GM19397 (cell line): Measurements from ENCODE around the gene EBF3.

Source experiments
- ATAC-seq: cut with Tn5 transposase; IDR thresholded peaks from one replicate; pipeline ENCODE4 v1.9.1; 2021; ENCODE audit warnings: mild to moderate bottlenecking, moderate library complexity; ENCODE audit not compliant: unreplicated experiment

EBF3 gene

DNA sequence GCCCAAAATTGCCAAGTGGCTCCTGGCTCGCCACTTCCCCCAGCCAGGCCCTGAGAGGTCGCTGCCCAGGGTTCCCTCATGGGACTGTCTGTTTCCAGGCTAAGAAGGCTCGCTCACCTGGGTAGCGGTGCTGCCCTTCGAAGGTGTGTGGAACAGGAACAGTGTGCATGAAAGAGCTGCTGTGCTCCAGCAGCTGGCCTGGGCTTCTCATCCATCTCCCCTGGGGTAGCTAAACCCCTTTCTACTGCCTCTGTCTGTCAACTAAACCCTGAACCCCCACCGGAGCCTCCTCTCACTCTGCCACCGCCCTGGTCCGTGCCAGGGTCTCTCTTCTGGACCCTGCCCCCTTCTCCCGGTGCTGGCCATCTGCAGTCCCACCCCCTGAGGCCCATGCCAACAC lies 152.9 kb downstream of the EBF3 start:
- ATAC-seq = no peak

DNA sequence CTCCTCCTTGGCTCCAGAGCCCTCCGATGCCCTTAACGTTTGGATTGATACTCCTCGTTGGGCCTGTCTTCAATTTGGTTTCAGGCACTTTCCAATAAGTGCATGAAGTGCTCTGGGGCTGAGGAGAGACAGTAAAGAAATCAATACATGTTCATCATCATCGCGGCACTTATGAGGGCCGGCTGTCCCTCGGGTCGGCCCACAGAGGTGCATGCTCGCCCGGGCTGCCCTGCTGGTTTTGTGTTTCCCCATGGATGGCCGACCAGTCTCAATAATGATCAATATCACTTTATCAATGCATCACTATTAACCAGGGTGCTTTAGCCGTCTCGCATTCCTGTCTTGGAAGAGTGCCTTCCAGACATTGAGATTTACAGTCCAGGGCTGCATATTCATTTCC lies 154.2 kb downstream of the EBF3 start:
- ATAC-seq = no peak

DNA sequence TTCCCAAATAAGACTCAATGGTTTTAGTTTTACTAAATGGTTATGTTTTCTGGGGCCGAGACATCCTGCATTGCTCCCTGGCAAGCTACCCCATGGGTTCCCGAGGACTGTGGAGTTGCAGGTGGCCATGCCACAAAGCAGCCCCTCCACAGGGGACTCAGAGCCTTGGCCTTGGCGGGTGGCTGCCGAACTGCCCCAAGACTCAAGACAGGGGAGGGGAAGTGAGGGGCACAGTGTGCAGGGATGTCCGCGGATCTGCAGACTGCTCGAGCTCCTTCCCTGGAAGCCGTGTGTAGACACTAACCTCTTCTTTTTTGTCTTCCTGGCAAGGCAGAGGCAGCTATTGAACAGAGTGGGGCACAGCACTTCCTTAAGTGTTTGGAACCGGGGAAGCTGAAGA lies 154.6 kb downstream of the EBF3 start:
- ATAC-seq = no peak

DNA sequence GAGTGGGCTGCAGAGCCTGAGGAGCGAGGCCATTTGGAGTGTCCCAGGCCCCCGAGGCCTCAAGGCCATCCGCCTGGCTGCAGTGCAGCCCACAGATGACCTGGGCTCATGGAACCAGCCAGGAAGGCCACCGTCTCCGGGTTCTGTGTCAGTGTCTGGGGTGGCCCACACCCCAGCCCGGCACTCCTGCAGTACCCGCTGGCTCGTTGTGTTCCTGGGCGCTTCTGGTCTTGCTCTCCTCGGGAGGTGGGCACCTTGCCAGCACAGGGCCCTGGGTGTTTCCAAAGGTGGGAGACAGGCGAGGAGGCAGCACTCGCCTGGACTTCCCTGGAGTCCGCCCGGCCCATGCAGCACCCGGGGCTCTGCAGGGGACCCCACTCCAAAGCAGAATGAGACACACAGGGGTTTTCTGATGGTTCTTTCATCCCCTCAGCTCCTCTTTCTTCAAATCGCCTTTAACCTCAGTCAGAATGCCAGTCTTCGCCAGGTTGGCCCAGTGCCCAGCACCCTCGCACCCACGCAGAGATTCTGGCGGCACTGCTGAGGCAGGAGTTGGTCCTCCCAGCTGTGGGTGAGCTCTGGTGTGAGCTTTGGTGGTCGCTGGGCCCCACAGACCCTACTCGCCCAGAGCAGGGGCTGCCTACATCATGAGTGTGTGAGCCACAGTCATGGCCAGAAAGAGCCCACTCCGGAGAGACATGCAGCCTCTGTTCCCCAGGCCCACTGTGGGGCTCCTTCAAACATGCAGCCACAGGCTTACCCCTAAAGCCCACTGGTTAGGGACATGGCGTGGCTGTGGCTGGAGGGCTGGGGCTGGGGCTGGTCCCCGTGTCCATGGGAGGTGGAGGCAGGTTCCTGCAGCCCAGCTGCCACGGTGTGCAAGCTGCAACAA lies 155.7 kb downstream of the EBF3 start:
- no peak for ATAC-seq

DNA sequence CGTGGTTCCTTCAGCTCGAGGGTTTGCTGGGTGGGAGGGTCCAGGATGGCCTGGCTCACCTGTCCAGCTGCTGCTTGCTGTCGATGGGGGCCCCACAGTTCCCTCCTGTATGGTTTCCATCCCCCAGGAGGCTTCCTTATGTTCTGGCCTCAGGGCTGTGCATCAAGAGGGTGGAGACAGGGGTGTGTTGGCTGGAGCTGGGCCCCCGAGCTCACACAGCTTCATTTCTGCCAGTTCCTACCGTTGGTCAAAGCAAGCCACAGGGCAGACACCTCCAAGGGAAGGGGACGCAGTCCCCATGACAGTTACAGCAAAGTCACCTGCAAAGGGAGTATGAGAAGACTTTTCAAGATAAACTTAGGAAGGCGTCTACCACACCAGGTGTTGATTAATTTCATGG lies 156.9 kb downstream of the EBF3 start:
- ATAC-seq = no peak

DNA sequence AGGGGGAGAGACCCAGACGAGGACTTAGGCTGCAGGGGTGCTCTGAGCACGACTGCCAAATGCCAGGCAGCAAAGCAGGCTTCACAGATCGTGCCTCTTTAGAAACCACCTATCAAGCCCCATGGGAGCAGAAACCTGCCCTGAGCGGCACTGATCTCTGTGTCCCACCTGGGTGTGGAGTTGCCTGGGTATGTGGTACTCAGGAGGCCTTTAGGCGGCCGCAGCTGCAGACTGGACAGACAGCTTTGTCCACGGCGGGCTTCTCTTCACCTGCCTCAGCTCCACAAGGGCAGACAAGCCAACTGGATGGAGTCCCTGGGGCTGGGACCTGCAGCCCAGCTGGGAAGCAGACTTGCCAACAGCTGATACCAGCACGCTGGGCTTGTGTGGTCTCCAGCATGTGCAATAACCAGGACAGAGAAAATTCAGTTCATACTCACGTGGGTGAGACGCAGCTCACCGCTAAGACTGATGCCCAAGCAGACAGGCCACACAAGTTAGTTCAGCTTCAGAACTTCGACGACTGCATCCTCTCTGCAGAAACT lies 163.2 kb downstream of the EBF3 start:
- no peak for ATAC-seq

DNA sequence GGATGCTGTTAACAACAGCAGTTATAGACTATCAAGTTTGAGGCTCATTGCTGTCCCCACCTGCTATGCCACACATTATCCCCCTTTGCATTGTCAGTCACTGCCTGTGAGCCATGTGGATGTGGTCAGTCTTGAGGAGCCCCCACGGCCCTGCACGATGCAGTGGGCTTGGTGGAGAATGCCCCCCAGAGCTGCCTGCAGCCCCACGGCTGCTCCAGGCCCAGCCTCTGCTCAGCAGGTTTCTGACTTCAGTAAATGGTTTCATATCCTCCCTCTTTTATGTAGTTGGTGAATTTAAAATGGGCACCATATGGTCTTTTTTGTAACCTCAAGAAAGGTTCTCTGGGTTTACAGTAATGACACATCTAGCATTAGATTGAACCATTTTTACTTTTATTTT lies 164.1 kb downstream of the EBF3 start:
- no peak for ATAC-seq

DNA sequence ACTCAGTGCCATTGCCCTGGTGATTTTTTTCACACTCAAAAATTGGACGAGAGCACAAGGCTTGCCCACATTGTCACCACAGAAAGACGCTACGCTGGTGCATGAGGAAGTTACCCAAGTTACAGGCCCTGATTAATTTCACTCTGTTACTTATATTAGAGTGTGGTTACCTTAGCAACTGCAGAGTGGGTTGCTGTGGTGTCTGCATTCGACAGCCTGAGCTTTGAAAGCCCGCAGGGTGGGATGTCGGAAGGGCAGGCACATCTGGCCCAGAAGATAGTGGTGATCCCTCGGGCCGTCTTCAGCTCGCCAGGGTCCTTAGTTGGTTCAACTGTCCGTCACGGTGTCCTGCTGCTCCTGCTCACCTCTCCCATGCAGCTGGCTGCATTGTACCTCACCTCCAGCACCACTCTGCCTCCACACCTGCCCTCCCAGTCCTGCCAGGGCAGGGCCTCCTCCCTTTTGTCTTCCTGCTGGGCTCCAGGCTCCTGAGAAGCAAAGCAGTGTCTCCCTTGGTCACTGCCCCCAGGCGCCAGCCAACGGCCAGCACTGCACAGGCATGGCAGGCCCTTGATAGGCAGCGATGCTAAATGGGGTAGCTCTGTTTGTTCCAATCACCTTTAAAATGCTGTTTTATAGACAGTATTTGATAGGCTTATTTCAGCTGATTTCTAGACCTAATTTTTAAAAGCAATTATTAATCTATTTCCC lies 167.2 kb downstream of the EBF3 start:
- ATAC-seq = no peak

DNA sequence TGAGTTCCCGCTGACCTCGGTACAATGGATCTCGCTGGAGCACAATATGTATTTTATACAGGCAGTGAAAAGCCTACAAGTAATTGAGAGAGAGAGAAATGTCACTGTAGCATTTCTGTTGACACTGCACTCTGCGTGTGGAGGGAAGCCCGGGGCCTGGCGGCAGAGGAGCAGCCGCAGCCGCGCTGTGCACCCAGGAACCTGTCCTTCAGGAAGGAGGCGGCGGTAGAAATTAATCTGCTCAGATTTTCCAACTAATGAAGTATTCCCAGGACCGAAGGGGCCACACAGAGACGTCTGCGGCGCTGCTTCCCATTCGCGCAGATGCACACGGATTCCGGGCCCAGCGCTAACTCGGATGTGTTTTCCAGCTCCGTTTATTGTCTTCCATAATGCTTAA lies 170.1 kb downstream of the EBF3 start:
- no peak for ATAC-seq

DNA sequence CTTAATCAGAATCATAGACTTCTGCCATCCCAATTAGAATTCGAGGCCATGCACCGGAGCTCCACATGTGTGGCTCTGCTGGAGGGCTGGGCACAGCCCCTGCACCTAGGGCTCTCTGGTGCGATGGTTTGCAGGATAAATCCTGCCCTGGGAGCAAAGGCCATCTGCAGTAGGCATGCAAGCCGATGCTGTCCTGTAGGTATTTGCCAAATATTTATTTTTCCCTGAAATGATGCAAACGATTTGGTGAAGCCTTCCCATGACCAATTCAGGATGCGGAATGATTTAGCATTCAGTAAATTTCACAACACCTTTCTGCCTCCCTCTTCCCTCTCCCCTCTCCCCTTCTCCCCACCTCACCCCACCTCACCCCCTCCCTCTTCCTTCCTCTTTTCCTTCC lies 170.6 kb downstream of the EBF3 start:
- no peak for ATAC-seq

DNA sequence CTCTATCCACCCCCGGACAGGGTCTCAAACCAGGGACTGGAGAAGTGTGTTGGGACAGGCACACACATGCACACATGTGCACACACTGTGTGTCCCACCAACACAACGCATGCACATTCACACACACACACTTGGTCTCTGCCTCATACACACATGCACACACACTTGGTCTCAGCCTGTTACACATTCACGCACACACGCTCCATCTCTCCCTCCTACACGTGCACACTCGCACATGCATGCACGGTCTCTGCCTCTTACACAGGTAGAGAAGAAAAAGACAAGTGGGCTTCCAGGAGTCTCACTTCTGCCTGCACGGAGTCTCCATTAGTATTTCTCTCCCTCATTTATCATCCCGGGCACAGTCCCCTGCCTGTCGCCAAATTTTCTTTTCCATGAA lies 171.2 kb downstream of the EBF3 start:
- ATAC-seq = no peak

DNA sequence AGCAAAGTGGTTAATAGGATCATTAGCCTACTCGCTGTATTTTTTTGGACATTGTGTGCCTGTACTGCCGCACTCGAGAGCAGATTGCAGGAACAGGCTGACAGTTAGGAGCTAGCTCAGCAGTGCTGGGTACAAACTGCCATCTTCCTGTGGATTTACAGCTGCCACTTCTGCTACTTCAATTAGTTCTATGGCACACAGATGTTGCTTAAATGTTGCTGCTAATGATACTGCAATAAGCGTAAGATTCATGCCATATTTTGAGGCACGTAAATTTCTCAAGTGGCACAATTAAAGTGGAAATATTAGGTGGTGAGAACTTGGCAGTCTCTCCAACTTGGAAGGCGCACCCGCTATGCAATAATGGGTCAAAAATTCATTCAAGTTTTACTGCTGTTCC lies 171.9 kb downstream of the EBF3 start:
- no peak for ATAC-seq

DNA sequence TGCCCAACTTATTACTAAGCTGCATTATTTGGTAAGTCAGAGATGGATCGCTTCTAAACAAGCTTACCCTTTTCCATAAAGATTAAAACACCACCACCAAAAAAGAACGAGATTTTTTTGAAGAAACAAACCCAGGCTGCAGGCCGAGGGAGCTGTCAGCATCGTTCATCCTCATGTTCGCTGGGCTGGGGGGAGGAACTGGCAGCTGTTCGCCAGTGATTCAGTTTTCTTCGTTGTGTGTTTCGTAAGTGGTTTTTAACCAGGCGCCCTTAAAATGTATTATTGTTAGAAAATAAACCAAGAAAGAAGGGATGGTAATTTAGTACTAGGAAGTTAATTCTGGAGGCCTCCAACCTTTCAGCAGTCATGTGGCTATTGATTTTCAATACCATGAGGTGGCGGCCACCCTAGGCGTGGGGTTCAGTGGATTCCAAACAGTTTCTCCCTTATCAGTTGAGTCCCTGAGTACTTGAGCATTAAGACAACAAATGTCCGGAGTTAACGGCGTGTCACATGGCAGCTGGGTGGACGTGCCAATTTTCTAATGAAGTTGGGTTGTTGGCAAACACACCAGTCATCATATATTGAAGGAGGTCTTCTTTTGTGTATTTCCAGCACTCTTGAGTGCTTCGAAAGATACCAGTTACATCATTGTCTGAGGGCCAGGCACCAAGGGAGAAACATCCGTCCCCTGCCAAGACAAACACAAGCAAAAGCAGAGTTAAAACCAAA lies 173.2 kb downstream of the EBF3 start:
- ATAC-seq = no peak

DNA sequence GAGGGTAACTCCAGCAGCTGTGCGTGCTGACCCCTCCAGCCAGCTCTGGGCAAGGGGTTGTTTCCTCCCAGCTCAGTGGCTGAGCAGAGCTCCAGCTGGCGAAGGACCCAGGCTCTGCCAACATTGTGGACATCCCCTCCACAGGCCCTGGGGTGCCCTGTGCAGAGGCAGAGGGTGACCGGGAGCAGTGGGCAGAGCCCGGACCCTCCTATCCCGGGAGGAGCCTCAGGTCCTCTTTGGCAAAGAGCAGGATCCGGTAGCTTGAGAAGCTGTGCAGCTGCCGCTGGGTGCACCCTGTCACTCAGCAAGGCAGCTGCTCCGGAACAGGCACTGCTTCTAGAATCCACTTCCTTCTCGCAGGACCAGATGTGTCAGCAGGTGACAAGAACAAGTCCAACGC lies 175.9 kb downstream of the EBF3 start:
- no peak for ATAC-seq

DNA sequence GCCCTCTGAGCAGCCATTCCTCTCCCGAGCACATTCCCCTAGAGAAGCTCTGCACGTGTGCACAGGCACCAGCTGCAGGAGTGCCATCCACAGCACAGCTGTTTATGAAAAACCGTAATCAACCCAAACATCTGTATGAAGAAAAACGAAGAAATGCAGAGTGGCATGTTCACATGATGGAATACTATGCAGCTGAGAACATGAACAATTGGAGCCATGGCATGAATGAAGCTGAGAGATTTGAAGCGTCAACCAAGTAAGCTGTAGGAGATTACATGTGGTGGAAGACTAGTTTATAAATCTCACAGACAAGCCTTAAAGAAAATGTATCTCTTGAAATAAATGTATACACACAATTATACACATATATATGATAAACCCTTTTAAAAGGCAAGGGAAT lies 176.5 kb downstream of the EBF3 start:
- ATAC-seq = no peak

DNA sequence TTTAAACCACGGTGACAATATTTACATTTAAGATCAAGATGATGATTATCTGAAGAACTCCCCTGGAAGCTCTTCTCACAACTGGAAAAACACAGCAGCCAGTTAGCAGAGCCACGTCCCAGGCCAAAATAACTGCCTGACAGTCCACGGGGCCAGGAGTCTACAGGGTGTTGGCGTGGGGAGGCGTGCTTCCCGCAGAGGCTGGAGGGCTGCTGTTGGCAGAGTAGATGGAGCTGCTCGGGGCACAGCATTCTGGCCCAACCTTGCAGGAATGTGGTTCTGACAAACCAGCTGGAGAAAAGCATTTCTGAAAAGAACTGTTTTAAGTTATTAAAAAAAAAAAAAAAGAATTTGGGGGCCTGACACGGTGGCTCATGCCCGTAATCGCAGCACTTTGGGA lies 177.9 kb downstream of the EBF3 start:
- no peak for ATAC-seq

DNA sequence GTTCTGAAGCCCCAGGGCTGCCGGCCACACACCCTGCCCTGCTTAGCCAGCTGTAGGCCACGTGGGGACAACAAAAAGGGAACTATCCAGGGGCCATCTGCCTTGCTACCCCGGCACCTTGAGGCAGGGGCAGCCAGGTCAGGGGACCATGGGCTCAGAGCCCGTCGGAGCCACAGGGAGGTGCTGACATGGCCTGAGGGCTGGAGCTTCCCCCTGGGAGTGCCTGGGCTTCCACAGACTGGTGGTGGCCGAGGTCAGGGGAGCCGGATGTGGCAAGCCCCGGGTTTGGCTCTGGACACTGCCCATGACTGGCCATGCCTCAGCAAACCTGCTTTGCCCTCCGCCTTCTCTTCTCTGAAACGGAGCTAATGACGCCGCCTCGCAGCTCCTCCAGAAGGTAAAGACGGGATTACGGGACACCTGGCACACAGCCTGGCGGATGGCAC lies 178.5 kb downstream of the EBF3 start:
- no peak for ATAC-seq
